H1 (cell line): ENCODE measurements around the gene PMEPA1. TPM values are rescaled to one million over a fixed set of nuclear protein-coding genes. Genes with fewer than 3 reads are reported as not detected.
A peak's percentile ranks its signal among the peaks of the same experiment; 100 is the strongest.

ENCODE experiments used
- CTCF ChIA-PET: fragments of 300-600 bp; sonication (Branson Sonifier 250); formaldehyde crosslinking; loops from one replicate; lab custom pipeline; 2021; ENCODE audit not compliant: partially characterized antibody; lab: Charles Lee
- POLR2A ChIA-PET: fragments of 300-600 bp; sonication (Branson Sonifier 250); formaldehyde crosslinking; loops from one replicate; lab custom pipeline; 2021; ENCODE audit warnings: inconsistent platforms; ENCODE audit not compliant: partially characterized antibody; lab: Charles Lee
- DNase-seq, 2 experiments: peaks; one replicate each; pipeline versions ENCODE4 v3.0.0 to v3.0.0-alpha.2; 2010 to 2022; ENCODE audit warnings: low spot score in 2 of 2, low read depth in 1 of 2, mixed read lengths in 1 of 2
- FAIRE-seq: peaks from 2 replicates; lab custom pipeline; 2011; peaks lifted over from hg19 to GRCh38; lab: Jason Lieb, UNC
- H2AFZ ChIP-seq: 2 replicates; pipeline ENCODE4 v1.8.1; 2012; ENCODE audit warnings: low read length, inconsistent platforms
- H2AK5ac ChIP-seq: 2 replicates; pipeline ENCODE4 v1.6.1; 2013; ENCODE audit warnings: low read depth, low read length
- H2BK120ac ChIP-seq: replicated peaks from 2 replicates; pipeline ENCODE3; 2013; ENCODE audit warnings: low read depth, low read length, inconsistent platforms
- H2BK12ac ChIP-seq: 2 replicates; pipeline ENCODE4 v1.6.1; 2013; ENCODE audit warnings: low read depth, low read length
- H2BK15ac ChIP-seq: 2 replicates; pipeline ENCODE4 v1.6.1; 2013; ENCODE audit warnings: low read length
- H2BK20ac ChIP-seq: 2 replicates; pipeline ENCODE4 v1.6.1; 2013; ENCODE audit warnings: low read length
- H2BK5ac ChIP-seq: 2 replicates; pipeline ENCODE4 v1.6.1; 2013; ENCODE audit warnings: low read depth, low read length
- H3K14ac ChIP-seq: 2 replicates; pipeline ENCODE4 v1.6.1; 2013; ENCODE audit warnings: inconsistent platforms; ENCODE audit not compliant: insufficient read length
- H3K18ac ChIP-seq: 2 replicates; pipeline ENCODE4 v1.6.1; 2013; ENCODE audit warnings: low read length; ENCODE audit errors: extremely low read depth
- H3K23ac ChIP-seq: 2 replicates; pipeline ENCODE4 v1.6.1; 2013; ENCODE audit warnings: inconsistent platforms; ENCODE audit not compliant: insufficient read length
- H3K23me2 ChIP-seq: 2 replicates; pipeline ENCODE4 v1.6.1; 2013; ENCODE audit warnings: low read depth, low read length
- H3K27ac ChIP-seq: 2 replicates; pipeline ENCODE4 v1.6.1; 2011; ENCODE audit warnings: low read depth, low read length, inconsistent platforms
- H3K27me3 ChIP-seq, 4 experiments: replicated peaks in 1 of 4; 1 replicate in 1 of 4; 2 replicates in 3 of 4; pipeline versions ENCODE4 v1.6.1 to v1.8.1; 2011 to 2013; ENCODE audit warnings: low read length in 3 of 4, mild to moderate bottlenecking in 3 of 4, inconsistent platforms in 2 of 4, mixed read lengths in 2 of 4, moderate library complexity in 1 of 4; ENCODE audit not compliant: control insufficient read depth in 3 of 4, insufficient read depth in 3 of 4; ENCODE audit errors: extremely low read depth in 1 of 4
- H3K36me3 ChIP-seq, 4 experiments: 2 replicates each; pipeline versions ENCODE4 v1.6.1 to v1.8.1; 2011 to 2013; ENCODE audit warnings: mild to moderate bottlenecking in 4 of 4, low read length in 3 of 4, moderate library complexity in 2 of 4, control low read depth in 1 of 4, inconsistent platforms in 1 of 4; ENCODE audit not compliant: insufficient read depth in 4 of 4, control insufficient read depth in 2 of 4
- H3K4ac ChIP-seq: replicated peaks from 2 replicates; pipeline ENCODE3; 2013; ENCODE audit warnings: low read length, low read depth, mixed read lengths, inconsistent platforms; ENCODE audit not compliant: insufficient read length
- H3K4me1 ChIP-seq, 4 experiments: replicated peaks in 1 of 4; 1 replicate in 1 of 4; 2 replicates in 3 of 4; pipeline versions ENCODE4 v1.6.1 to v1.8.1; 2011 to 2013; ENCODE audit warnings: low read length in 3 of 4, inconsistent platforms in 2 of 4, mixed read lengths in 1 of 4; ENCODE audit not compliant: insufficient read depth in 4 of 4, control insufficient read depth in 3 of 4
- H3K4me2 ChIP-seq, 2 experiments: 2 replicates each; pipeline versions ENCODE4 v1.6.1 to v1.8.1; 2011 to 2013; ENCODE audit warnings: low read depth in 2 of 2, low read length in 2 of 2, control low read depth in 1 of 2, inconsistent platforms in 1 of 2, mild to moderate bottlenecking in 1 of 2; ENCODE audit not compliant: insufficient read depth in 1 of 2
- H3K4me3 ChIP-seq, 4 experiments: fragments of 200-600, 300-600 bp in 1 of 4; sonication (generic), shearing (Covaris generic), sonication (Bioruptor Twin) in 1 of 4; 2 replicates each; pipeline versions ENCODE4 v1.5.1 to v1.8.1; 2011 to 2016; ENCODE audit warnings: low read length in 4 of 4, low read depth in 3 of 4, control low read depth in 2 of 4, inconsistent platforms in 2 of 4, mild to moderate bottlenecking in 2 of 4, mixed read lengths in 1 of 4, moderate library complexity in 1 of 4; ENCODE audit not compliant: insufficient read depth in 2 of 4; ENCODE audit errors: extremely low read depth in 1 of 4
- H3K56ac ChIP-seq: replicated peaks from 2 replicates; pipeline ENCODE3; 2013; ENCODE audit warnings: low read depth, mild to moderate bottlenecking, mixed read lengths, low read length, inconsistent platforms; ENCODE audit not compliant: insufficient read length
- H3K79me1 ChIP-seq: 2 replicates; pipeline ENCODE4 v1.6.1; 2013; ENCODE audit warnings: low read depth, low read length, control low read depth
- H3K79me2 ChIP-seq, 2 experiments: 2 replicates each; pipeline versions ENCODE4 v1.6.1 to v1.8.1; 2012 to 2013; ENCODE audit warnings: low read length in 2 of 2, mild to moderate bottlenecking in 2 of 2, inconsistent platforms in 1 of 2; ENCODE audit not compliant: insufficient read depth in 2 of 2, control insufficient read depth in 1 of 2
- H3K9ac ChIP-seq, 4 experiments: replicated peaks in 1 of 4; 1 replicate in 1 of 4; 2 replicates in 3 of 4; pipeline versions ENCODE4 v1.6.1 to v1.8.1; 2011 to 2013; ENCODE audit warnings: low read depth in 3 of 4, low read length in 3 of 4, control low read depth in 2 of 4, mild to moderate bottlenecking in 2 of 4, moderate library complexity in 2 of 4, inconsistent platforms in 1 of 4; ENCODE audit errors: extremely low read depth in 1 of 4
- H3K9me3 ChIP-seq, 2 experiments: 2 replicates each; pipeline versions ENCODE4 v1.6.1 to v1.8.1; 2012 to 2013; ENCODE audit warnings: mild to moderate bottlenecking in 2 of 2, moderate library complexity in 2 of 2, control low read depth in 1 of 2, inconsistent platforms in 1 of 2, low read depth in 1 of 2, low read length in 1 of 2, mixed read lengths in 1 of 2; ENCODE audit not compliant: insufficient read depth in 2 of 2
- H4K20me1 ChIP-seq, 2 experiments: replicated peaks in 1 of 2; 2 replicates each; pipeline versions ENCODE3 to v1.8.1; 2011 to 2013; ENCODE audit warnings: inconsistent platforms in 2 of 2, low read length in 2 of 2, mild to moderate bottlenecking in 1 of 2; ENCODE audit not compliant: insufficient read depth in 2 of 2, control insufficient read depth in 1 of 2
- H4K5ac ChIP-seq: 2 replicates; pipeline ENCODE4 v1.6.1; 2013; ENCODE audit warnings: low read length, low read depth, mixed read lengths, inconsistent platforms; ENCODE audit not compliant: insufficient read length
- H4K8ac ChIP-seq: 2 replicates; pipeline ENCODE4 v1.8.0; 2013; ENCODE audit warnings: mild to moderate bottlenecking, moderate library complexity, low read length, inconsistent platforms; ENCODE audit not compliant: insufficient read depth; ENCODE audit errors: extremely low read depth
- H4K91ac ChIP-seq: replicated peaks from 2 replicates; pipeline ENCODE3; 2013; ENCODE audit warnings: low read length, mixed read lengths, inconsistent platforms; ENCODE audit not compliant: insufficient read length
- ATF2 ChIP-seq: IDR thresholded peaks from 2 replicates; pipeline ENCODE4 v1.6.1; 2012; ENCODE audit warnings: low read length, inconsistent platforms
- CBX5 ChIP-seq: fragments of 300-800, 300-1000 bp; sonication (generic); IDR thresholded peaks from 2 replicates; pipeline ENCODE4 v1.7.1; 2016; ENCODE audit warnings: antibody characterized with exemption, low read length, low read depth
- CHD1 ChIP-seq: IDR thresholded peaks from 2 replicates; pipeline ENCODE4 v1.6.1; 2012; ENCODE audit warnings: low read depth, low read length, improper control_type of control experiment
- EP300 ChIP-seq, 2 experiments: IDR thresholded peaks; 1 replicate in 1 of 2; 2 replicates in 1 of 2; pipeline ENCODE4 v1.6.1; 2011 to 2012; ENCODE audit warnings: low read depth in 2 of 2, low read length in 2 of 2, mild to moderate bottlenecking in 2 of 2, borderline replicate concordance in 1 of 2, inconsistent platforms in 1 of 2, moderate library complexity in 1 of 2
- PHF8 ChIP-seq: fragments of 200-600 bp; sonication (generic); conservative IDR thresholded peaks from 2 replicates; pipeline ENCODE4 v1.7.1; 2012; ENCODE audit warnings: low read depth, mild to moderate bottlenecking, inconsistent platforms, low read length, moderate library complexity
- RAD21 ChIP-seq, 2 experiments: IDR thresholded peaks in 1 of 2; conservative IDR thresholded peaks in 1 of 2; 2 replicates each; pipeline ENCODE4 v1.6.1; 2011; ENCODE audit warnings: low read depth in 2 of 2, low read length in 2 of 2, improper control_type of control experiment in 1 of 2, inconsistent platforms in 1 of 2, mild to moderate bottlenecking in 1 of 2, moderate library complexity in 1 of 2
- RFX5 ChIP-seq: IDR thresholded peaks from 2 replicates; pipeline ENCODE4 v1.6.1; 2011; ENCODE audit warnings: low read depth, low read length, improper control_type of control experiment, borderline replicate concordance
- SIX5 ChIP-seq: IDR thresholded peaks from 2 replicates; pipeline ENCODE4 v1.6.1; 2011; ENCODE audit warnings: mild to moderate bottlenecking, low read depth, low read length
- WGBS, 2 experiments: shearing (Covaris generic) in 1 of 2; methylation state at CpG; one replicate each; pipeline versions ENCODE4 v1.1.6 to v1.1.7; 2013 to 2015; ENCODE audit warnings: low lambda C conversion rate in 2 of 2, mixed read lengths in 2 of 2, inconsistent platforms in 1 of 2, low coverage in 1 of 2, missing lambda C conversion rate in 1 of 2; ENCODE audit not compliant: insufficient replicate concordance in 2 of 2, insufficient coverage in 1 of 2, insufficient read length in 1 of 2; ENCODE audit errors: extremely low coverage in 1 of 2, missing lambda C conversion rate in 1 of 2; 5-methylcytosine and 5-hydroxymethylcytosine counted together
- polyA plus RNA-seq, 7 experiments: library from polyadenylated mRNA; depleted of rRNA in 3 of 7; stranded (reverse) in 5 of 7; unstranded in 2 of 7; fragments of >200 nt in 5 of 7; fragments of 200-250 nt in 2 of 7; gene quantifications; 1 replicate in 5 of 7; 2 replicates in 1 of 7; 4 replicates in 1 of 7; pipeline versions ENCODE4 v1.2.1 to v1.2.3, GENCODE V29; 2011 to 2013; ENCODE audit warnings: missing spikeins in 2 of 7, mixed read lengths in 2 of 7
- total RNA-seq: library from RNA; stranded (reverse); fragmentation: NEBNext Ultra II Directional; extraction: Animal tissue kit (Norgen Biotek cat#: 25700); gene quantifications from 2 replicates; pipeline ENCODE4 v1.2.1, GENCODE V29; 2021

The PMEPA1 gene
- total and polyA plus RNA-seq, 2 of the 8 experiments (the other 6 are each of a cell fraction or from before 2014, with no cell fraction given): 12.7 to 20.5 TPM

- Histone ChIP-seq H3K56ac (no peak overlapping the region), H3K4me1 (peaks cover 0 to 28% (median 15%) of the 10 kb centered on the region in 4 experiments; a peak in 5 of 7 replicates), H3K23ac (no peak overlapping the region), H2BK20ac (no peak overlapping the region; the same call in 1 of the 2 replicates), H2BK12ac (0 out of 2 replicates have a peak overlapping the region, but pooled peaks have one; percentile 39), H2AK5ac (no peak overlapping the region; the same call in none of the 2 replicates), H4K91ac (no peak overlapping the region), H3K18ac (no peak overlapping the region), H3K36me3 (no peaks in the 10 kb centered on the region), H2BK15ac (no peak overlapping the region), H3K4ac (no peak overlapping the region), H3K27ac (no peak overlapping the region), H3K27me3 (peaks cover 0 to 18% (median 10%) of the 10 kb centered on the region in 4 experiments; a peak in 5 of 7 replicates), H3K14ac (no peak overlapping the region), H3K79me2 (peaks cover 22 to 58% of the 10 kb centered on the region in 2 experiments), H4K20me1 (peaks cover 39 to 44% of the 10 kb centered on the region in 2 experiments), H3K9me3 (no peaks in the 10 kb centered on the region), H2AFZ (no peak overlapping the region), H3K4me3 (peak overlapping the region; percentile 77 to 83 (median 82); a peak in 7 of 8 replicates), H2BK120ac (no peak overlapping the region), H3K79me1 (peaks cover 16% of the 10 kb centered on the region; the same call in 1 of the 2 replicates), H4K5ac (no peak overlapping the region), H3K4me2 (peak overlapping the region; percentile 92 to 97), H3K9ac (peak overlapping the region in 1 of 4 experiments; percentile 16; a peak in 3 of 7 replicates), H3K23me2 (peaks cover 7% of the 10 kb centered on the region), H4K8ac (no peak overlapping the region; the same call in 1 of the 2 replicates), H2BK5ac (no peak overlapping the region)
- FAIRE-seq: no peak
- ChIA-PET CTCF (interaction anchor here (1.0 to 4.8 kb wide), 5 partner anchors 9 to 123 kb away, joined by 4 to 20 read pairs (median 6); no protein-coding TSS in a partner anchor), POLR2A (interaction anchor here (0.7 to 6.8 kb wide), 8 partner anchors 10 to 206 kb away, joined by 3 to 59 read pairs (median 4); no protein-coding TSS in a partner anchor)
- DNase-seq: no peak
- 61% methylated on average over 23 of the region's 23 CpGs; no CpG with 5 or more reads in 1 of the 2 experiments for WGBS, 2 experiments
- TF ChIP-seq ATF2 (no peak), CBX5 (no peak), EP300 (IDR thresholded peaks at IDR 0.05; ENCODE audit: borderline replicate concordance in 1 of 2, low read depth in 2 of 2, low read length in 2 of 2) (no peak), SIX5 (no peak), CHD1 (no peak), PHF8 (no peak), RFX5 (no peak), RAD21 (IDR thresholded peaks at IDR 0.05 in 1 of 2, conservative IDR thresholded peaks at IDR 0.05 in 1 of 2; ENCODE audit: low read depth in 2 of 2, low read length in 2 of 2) (no peak)
Measured at GRCh38 chr20:57707849-57708693, 1.7 kb downstream of the PMEPA1 start.
